SU-DHL-6 (cell line): ENCODE data around the gene IL10RA.

Experiments
- EZH2phosphoT487 ChIP-seq: fragments of 200-600 bp; sonication (generic), shearing (Covaris generic); conservative IDR thresholded peaks from 2 replicates; pipeline ENCODE4 v1.6.1; 2018; ENCODE audit warnings: mild to moderate bottlenecking, antibody characterized with exemption, low read length, moderate library complexity, mixed read lengths
- TF ChIP-seq, protein P1 (sequence below): fragments of 200-600 bp; sonication (generic); IDR thresholded peaks from one replicate; pipeline ENCODE4 v1.5.1; 2017; ENCODE audit warnings: antibody characterized with exemption, mild to moderate bottlenecking, low read length, moderate library complexity; ENCODE audit not compliant: insufficient read depth, poor library complexity, severe bottlenecking

DNA sequence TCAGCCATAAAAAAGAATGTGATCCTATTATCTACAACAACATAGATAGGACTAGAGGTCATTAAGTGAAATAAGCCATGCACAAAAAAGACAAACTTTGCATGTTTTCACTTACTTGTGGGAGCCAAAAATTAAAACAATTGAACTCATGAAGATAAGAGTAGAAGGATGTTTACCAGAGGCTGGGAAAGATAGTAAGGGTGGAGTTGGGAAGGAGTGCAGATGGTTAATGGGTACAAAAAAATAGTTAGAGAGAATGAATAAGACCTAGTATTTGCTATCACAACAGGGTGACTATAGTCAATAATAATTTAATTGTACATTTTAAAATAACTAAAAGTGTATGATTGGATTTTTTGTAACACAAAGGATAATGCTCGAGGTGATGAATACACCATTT, 27.2 kb upstream of the IL10RA start:
- TF ChIP-seq, protein P1, sequence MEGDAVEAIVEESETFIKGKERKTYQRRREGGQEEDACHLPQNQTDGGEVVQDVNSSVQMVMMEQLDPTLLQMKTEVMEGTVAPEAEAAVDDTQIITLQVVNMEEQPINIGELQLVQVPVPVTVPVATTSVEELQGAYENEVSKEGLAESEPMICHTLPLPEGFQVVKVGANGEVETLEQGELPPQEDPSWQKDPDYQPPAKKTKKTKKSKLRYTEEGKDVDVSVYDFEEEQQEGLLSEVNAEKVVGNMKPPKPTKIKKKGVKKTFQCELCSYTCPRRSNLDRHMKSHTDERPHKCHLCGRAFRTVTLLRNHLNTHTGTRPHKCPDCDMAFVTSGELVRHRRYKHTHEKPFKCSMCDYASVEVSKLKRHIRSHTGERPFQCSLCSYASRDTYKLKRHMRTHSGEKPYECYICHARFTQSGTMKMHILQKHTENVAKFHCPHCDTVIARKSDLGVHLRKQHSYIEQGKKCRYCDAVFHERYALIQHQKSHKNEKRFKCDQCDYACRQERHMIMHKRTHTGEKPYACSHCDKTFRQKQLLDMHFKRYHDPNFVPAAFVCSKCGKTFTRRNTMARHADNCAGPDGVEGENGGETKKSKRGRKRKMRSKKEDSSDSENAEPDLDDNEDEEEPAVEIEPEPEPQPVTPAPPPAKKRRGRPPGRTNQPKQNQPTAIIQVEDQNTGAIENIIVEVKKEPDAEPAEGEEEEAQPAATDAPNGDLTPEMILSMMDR = no peak
- TF ChIP-seq EZH2phosphoT487 = no peak
